A549 (cell line): Measurements from ENCODE around the gene PTX4.

Source experiments
- BHLHE40 ChIP-seq: IDR thresholded peaks from 2 replicates; pipeline ENCODE4 v1.6.1; 2012; ENCODE audit warnings: low read depth, low read length, inconsistent platforms
- CEBPB ChIP-seq, 2 experiments: fragments of >200 bp in 1 of 2; sonication (Bioruptor Twin) in 1 of 2; formaldehyde crosslinking in 1 of 2; IDR thresholded peaks; 2 replicates each; pipeline ENCODE4 v1.6.1; 2012 to 2016
- CTCF ChIP-seq: fragments of >200 bp; sonication (Bioruptor Twin); formaldehyde crosslinking; IDR thresholded peaks from 3 replicates; pipeline ENCODE4 v1.5.1; 2016
- EP300 ChIP-seq, 2 experiments: fragments of >200 bp; sonication (Bioruptor Twin); formaldehyde crosslinking; IDR thresholded peaks; 2 replicates in 1 of 2; 3 replicates in 1 of 2; pipeline ENCODE4 v1.6.1; 2016 to 2017
- FOXS1 ChIP-seq: fragments of 250-450 bp; sonication (Bioruptor Pico); IDR thresholded peaks from 2 replicates; pipeline ENCODE4 v1.5.0; 2020; ENCODE audit warnings: mild to moderate bottlenecking, moderate library complexity
- MAX ChIP-seq: IDR thresholded peaks from 2 replicates; pipeline ENCODE4 v1.6.1; 2012
- PBX3 ChIP-seq: IDR thresholded peaks from 2 replicates; pipeline ENCODE4 v1.6.1; 2012
- POLR2A ChIP-seq: IDR thresholded peaks from 2 replicates; pipeline ENCODE4 v1.6.1; 2012; ENCODE audit warnings: mild to moderate bottlenecking, low read length
- RCOR1 ChIP-seq: fragments of 150-350 bp; IDR thresholded peaks from 2 replicates; pipeline ENCODE4 v1.6.1; 2014; ENCODE audit warnings: antibody characterized with exemption, low read length, low read depth
- SREBF2 ChIP-seq: fragments of 450-650 bp; IDR thresholded peaks from 2 replicates; pipeline ENCODE4 v1.6.1; 2014; ENCODE audit warnings: mild to moderate bottlenecking, moderate library complexity

- TF ChIP-seq CTCF (no peak), PBX3 (no peak), SREBF2 (no peak), CEBPB (IDR thresholded peaks at IDR 0.05) (no peak), MAX (no peak), EP300 (IDR thresholded peaks at IDR 0.05) (no peak), POLR2A (no peak), RCOR1 (no peak), FOXS1 (CRISPR knock-in tag) (no peak), BHLHE40 (no peak)
Measured at GRCh38 chr16:1528921-1529537, 40.3 kb upstream of the PTX4 start.
